IPS-NIHi11 (cell line): ENCODE measurements around the gene ZNF319.

Source experiments
- DNase-seq: peaks from one replicate; pipeline ENCODE4 v3.0.0; 2012; ENCODE audit warnings: mixed read lengths, low spot score

The ZNF319 gene

DNA sequence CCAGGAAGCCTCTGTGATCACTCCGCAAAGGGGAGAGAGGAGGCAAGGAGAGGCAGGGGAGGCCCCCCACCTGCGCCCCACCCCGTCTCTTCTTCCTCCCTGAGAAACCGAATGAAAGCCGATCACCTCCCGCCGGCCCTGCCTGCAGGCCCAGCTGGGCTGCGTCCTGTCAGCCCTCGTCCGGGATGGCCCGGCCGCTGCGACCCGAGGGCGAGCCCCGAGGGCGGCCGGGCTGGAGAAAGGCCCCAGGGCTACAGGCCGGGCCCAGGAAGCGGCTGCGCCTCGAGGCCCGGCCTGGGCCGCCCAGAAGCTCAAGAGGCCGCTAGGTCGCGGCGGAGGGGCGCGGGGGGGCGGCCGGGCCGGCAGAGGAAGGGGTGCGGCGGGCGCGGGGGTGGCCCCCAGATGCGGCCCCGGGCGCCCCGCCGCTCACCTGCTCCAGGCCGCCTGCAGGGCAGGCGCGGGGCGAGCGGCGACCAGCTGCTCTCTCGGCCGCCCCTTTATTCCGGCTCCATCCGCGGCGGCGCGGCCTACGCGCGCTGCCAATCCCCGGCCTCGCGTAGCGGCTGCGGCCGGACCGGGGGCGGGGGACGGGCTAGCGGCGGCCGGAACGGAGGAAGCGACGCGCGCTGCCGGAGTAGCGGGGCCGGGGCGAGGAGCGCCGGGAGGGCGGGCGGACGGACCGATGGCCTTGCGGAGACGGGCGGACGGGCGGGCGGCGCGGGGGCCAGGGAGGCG lies at the start of gene ZNF319:
Gene ZNF319 (minus strand): TSS at position 702 of the 735 bp plus-strand sequence. CDS start 2,407 bp downstream, outside the sequence.
- DNase-seq, result peak; percentile 60

DNA sequence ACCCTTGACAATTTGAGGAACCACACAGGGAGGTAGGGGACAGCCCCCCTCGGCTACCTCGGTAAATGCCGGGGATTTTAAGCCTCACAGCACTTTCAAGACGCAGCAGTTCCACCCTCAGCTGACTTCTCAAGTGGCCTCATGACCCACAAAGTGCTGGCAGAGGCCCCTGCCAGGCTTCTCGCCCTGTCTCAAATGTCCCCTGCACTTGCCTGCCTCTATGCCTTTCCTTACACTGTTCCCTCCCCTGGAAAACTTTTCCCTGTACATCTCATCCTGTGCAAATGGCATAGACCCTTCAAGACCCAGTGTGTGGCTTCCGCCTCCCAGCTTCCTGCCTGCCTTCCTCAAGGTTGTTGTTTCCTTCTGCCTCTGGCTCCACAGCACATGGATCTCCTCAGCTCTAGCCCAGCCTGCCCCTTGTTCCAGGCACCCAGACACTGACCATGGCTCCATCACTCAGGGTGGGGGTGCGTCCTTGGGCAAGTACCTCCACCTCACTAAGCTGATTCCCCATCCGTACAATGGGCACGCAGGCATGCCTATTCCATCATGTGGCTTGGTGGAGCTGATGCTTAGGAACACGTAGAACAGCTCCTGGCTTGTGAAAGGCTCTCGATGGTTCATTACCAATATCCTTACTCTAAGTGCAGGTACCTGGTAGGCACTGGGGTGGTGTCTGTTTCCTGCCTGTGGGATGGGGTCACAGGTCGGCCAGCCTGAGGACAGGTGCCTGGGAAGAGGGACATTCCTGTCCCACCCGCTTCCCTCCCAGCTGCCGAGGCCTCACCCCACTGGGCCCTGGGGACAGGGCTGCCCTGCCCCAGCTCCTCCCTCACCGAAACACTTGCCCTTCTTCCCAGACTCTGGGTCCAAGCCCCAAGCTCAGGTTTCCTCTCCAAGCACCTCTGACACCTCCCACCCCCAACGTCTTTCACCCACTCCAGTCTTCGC lies 49.0 kb upstream of the ZNF319 start:
- no peak for DNase-seq

- no peak for DNase-seq
Observed at GRCh38 chr16:58048494-58049231, 48.2 kb upstream of the ZNF319 start.

DNA sequence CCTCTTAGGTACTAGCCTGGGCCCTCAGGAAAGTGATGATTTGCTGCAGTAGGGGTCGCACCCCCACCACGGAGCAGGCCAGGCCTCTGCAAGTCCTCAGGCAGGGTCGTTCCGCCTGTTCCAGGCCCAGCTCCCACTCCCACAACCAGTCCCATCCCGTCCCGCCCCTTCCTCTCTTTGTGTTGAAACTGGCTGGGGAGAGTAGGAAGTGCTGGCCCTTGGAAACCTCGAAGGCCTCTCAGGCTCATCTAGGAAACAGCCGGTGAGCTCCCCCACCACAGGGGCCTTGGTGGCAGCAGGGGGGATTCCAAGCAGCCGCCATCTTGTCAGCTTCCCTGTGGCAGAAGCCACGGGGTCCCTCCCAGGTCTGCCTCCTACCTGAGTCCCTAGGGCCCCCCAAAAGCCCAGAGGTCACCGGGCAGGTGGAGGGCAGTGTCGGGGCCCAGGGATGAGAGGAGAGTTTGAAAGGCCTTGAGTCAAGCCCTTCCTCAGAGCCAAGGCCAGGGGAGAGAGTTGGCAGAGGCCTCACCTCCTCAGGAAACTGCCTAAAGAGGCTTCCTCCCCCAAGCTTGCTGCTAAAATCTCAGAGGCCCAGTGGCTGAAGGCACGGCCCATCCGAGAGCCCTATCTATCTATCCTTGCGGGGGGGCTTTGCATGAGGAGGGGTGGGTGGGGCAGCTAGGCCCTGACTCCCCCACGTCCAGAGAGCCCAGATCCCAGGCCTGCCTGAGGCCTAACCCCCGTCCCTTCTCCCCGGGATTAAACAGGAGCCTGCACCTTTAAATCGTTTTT lies 47.3 kb upstream of the ZNF319 start:
- no peak for DNase-seq

DNA sequence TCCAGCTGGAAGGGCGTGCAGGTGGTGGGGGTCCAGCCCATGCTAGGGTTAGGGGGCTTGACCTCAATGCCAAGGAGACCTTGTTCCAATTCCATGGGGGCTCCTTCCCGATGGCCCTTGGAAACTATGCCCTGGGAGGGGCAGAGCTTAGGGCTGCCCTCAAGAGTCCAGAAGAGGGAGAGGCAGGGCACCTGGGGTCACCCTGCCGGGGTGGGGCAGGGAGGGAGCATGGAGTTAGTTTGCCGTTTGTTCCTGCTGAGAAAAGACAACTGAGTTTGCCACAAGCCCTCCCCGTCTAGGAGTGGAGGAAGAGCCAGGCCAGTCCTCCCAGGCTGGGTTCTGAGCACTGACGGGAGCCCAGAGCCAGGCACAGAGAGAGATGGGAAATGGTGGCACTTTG lies 46.5 kb upstream of the ZNF319 start:
- no peak for DNase-seq

GRCh38 chr16:58046054-58046881 lies 45.8 kb upstream of the ZNF319 start:
- no peak for DNase-seq

DNA sequence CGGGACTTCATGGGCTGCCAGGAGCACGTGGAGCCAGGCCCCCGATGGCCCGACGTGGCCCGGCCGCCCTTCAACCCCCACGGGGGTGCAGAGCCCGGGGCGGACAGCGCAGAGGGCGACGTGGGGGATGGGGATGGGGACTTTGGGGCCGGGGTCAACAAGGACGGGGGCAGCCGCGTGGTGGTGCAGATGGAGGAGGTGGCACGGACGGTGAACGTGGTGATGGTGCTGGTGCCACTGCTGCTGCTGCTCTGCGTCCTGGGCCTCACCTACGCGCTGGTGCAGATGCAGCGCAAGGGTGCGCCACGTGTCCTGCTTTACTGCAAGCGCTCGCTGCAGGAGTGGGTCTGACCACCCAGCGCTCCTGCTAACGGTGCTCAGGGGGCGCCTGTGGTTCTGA lies 44.6 kb upstream of the ZNF319 start:
- DNase-seq, result no peak

DNA sequence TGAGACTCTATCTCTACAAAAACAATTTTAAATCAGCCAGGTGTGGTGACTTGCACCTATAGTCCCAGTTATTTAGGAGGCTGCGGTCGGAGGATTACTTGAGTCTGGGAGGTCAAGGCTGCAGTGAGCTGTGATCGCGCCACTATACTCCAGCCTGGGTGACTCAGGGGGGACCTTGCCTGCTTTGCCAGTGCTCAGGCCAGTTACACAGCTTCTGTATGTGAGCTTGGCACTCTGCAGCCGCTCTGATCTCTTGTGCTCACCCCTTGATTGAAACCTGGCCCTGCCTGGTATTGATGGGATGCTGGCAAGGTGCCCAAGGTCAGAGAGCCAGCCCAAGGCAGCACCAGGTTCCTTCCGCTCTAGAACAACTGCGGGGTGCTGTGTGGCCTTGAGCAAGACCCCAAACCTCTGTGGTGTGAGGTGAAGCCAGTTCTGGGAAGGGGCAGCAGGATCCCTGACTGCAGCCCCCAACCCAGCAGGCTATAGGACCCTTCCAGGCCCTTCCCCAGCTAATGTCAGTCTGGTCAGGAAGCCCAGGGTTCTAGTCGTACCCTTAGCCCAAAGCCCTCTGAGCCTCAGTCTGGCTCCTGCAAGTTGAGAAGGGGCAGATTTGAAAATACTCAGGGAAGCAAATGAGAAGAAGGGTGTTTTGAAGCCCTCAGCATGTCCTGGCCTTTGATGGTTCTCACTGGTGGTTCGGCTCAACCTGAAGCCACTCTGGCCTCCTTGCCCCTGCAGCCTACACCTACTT lies 44.0 kb upstream of the ZNF319 start:
- no peak for DNase-seq

GRCh38 chr16:58043571-58044155 lies 43.2 kb upstream of the ZNF319 start:
- DNase-seq, result no peak

- no peak for DNase-seq
Observed at GRCh38 chr16:58042886-58043515, 42.5 kb upstream of the ZNF319 start.

GRCh38 chr16:58042001-58042885 lies 41.8 kb upstream of the ZNF319 start:
- DNase-seq, result no peak

- DNase-seq, result no peak
Observed at GRCh38 chr16:58041628-58041955, 41.1 kb upstream of the ZNF319 start.

DNA sequence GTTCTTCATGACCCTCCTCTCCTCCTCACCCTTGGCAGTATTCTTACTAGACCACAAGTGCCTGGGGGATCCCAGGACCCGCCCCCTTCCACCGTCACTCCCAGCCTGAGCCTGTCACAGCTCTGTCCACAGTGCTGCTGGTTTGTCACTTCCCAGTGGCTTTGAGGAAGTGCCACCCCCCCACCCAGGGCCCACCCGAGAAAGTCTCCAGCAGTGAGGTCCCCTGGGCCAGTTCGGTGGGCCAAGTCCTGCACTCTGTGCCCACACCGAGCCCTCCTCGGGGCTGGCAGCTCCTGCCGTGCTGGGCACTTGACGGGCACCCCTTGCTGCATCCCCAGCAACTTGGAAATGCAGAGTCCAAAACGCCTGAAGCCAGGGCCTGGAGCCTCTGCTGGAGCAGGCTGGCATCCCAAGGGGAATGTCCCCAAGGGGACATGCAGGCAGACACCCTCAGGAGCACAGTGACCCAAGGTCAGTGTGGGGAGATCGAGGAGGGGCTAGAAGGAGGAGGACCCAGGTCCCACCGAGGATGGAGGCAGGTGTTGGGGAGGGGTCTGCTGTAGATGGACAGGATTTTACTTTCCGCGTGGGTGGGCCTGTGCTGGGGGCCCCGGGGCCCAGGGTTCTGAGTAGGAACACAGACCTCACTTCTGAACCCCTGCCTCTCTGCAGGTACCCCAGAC lies 40.6 kb upstream of the ZNF319 start:
- no peak for DNase-seq

DNA sequence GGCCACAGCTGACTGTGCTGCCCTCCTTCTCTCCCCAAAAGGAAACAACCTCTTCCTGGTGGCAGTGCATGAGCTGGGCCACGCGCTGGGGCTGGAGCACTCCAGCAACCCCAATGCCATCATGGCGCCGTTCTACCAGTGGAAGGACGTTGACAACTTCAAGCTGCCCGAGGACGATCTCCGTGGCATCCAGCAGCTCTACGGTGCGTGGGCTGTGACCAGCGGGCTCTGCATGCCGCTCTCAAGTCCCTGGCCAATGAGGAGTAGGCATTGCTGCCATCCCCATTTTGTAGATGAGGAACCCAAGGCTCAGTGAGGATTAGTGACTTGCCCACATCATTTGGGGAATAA lies 40.0 kb upstream of the ZNF319 start:
- no peak for DNase-seq

GRCh38 chr16:58039829-58040495 lies 39.5 kb upstream of the ZNF319 start:
- no peak for DNase-seq

DNA sequence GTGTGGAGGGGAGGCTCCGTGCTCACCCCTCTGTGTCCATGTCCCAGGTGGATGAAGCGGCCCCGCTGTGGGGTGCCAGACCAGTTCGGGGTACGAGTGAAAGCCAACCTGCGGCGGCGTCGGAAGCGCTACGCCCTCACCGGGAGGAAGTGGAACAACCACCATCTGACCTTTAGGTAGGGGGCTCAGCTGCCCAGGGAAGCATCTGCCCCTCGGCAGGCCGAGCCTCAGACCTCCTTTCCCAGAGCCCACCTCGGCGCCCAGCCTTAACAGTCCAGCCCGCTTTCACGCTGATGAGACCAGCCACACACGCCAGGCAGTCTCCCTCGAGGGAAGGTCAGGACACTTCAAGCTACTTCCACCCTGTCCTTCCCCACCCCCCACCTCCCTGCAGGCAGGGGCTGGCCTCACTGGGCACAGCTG lies 37.8 kb upstream of the ZNF319 start:
- no peak for DNase-seq
